ENCODE data around the gene ETV6.

ETV6 gene

DNA sequence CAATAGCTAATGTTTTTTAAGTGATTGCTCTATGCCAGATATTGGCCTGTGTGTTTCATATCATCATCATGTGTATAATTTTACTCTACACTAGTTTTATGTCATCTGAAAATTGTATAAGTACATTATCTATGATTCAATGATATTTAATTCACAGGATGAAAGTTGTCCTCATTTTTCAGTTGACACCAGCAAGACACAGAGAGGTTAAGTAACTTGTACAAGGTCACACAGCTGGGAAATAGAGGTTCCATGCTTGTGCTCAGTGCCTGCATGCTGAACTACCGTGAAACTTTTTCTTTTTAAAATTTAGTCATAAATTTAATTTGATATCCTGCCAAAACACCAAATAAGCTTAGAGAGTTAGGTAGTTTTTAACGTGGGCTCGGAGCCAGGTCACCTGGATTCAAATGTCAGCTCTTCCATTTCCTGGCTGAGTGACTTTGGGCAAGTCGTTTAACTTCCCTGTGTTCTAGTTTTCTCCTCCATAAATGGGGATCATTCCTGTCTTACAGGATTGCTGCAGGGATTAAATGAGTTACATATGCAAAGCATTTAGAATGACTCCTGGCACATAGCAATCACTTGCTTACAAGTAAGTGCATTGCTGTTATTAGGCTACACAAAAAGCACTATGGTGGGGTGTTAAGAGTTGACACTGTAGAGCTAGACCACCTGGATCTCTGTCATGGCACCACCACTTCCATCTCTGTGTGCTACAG is 183.9 kb downstream of the ETV6 start:
- DNase-seq: no peak
- TF ChIP-seq GATA1 (IDR thresholded peaks at IDR 0.05; ENCODE audit: low read depth, low read length) (no peak), POLR2A (IDR thresholded peaks at IDR 0.05; ENCODE audit: low read length) (no peak)

DNA sequence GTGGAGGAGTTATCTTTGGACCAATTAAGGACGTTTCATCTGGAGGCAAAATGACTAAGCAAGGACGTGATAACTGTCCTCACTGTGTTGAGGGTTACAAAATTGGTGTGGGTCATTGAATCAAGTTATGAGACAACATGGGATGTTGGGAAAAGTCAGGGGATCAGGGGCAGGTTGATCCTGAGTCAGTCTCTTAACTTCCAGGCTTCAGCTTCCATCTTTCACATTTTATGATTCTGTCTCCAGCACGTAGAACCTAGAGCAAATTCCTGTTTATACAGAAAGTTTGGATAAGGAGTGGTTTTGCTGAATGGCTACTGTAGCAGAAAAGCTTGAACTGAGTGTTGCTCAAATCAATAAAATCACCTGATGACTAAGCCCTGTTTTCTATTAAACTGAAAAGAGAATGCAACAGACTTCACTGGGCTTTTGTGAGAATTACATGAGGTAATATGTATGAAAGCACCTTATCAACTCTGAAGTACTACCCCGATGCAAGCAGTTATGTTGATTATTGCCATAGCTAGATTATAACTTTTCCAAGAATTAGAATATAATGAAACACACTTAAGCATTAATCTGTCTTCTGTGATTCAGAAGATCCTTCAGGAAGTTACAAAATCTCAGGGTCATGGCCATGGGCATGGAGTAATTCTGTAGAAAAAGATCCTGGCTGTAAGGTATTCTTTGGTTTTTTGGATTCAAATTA is 184.8 kb downstream of the ETV6 start:
- no peak for DNase-seq
- no peak for TF ChIP-seq GATA1 (IDR thresholded peaks at IDR 0.05; ENCODE audit: low read depth, low read length)
- no peak for TF ChIP-seq POLR2A (IDR thresholded peaks at IDR 0.05; ENCODE audit: low read length)

DNA sequence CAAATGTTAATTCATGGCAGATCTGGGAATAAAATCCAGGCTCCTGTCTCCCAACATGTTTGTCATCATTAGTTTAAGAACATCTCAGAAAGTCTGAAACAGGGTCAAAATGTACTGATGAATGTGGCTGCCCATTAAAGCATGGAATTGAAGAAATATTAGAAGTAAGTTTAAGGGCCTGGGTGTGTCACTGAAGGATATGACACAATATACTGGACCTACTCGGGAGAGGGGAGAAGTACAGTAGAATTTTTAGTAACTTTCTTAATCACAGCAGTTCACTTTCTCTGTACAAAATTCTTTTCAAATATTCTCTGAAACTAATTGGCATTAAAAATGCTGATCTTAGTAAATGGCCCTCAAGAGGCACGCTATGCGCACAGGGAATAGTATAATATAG is 185.5 kb downstream of the ETV6 start:
- DNase-seq: no peak
- TF ChIP-seq GATA1 (IDR thresholded peaks at IDR 0.05; ENCODE audit: low read depth, low read length) (no peak), POLR2A (IDR thresholded peaks at IDR 0.05; ENCODE audit: low read length) (no peak)

DNA sequence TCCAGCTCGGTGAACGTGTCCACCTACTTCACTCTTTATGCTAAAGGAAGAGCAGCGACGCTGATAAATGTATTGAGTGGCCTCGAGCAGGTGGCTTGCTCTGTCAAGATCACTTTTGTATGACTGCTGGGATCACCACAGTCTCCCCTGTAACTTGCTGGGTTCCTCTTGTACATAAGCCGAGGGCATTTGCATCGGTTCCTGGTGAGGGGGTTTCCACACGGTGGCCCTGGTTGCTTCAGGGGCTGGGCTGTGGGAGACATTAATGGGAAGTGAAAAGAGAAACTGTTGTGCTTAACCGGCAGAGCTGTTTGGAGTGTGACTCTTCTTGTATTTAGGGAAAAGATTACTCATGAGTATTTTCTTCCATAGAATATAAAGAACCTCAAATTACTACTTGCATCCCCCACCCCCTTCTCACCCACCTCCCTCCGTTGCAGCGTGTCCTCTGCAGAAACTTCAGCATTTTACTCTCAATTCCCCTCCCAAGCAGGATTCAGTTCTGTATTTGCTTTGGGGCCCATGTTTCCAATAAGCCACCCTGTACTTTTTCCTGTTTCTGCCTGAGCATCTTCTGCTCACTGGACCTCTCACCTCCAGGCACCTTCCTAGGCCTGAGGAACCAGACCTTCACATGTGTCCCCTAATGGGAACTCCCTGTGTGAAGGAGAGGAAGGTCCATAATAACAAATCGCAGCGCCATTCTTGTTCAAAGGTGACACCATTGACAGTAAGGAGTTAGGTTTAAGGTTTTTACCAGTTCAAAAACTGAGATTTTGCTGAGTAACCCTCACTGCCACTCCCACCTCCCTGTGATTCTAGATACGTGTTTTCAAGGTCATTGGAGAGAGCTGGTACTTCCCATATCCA is 187.0 kb downstream of the ETV6 start:
- DNase-seq: peak in 1 of 2 experiments; percentile 7
- TF ChIP-seq POLR2A (IDR thresholded peaks at IDR 0.05; ENCODE audit: low read length) (no peak), GATA1 (IDR thresholded peaks at IDR 0.05; ENCODE audit: low read depth, low read length) (no peak)

DNA sequence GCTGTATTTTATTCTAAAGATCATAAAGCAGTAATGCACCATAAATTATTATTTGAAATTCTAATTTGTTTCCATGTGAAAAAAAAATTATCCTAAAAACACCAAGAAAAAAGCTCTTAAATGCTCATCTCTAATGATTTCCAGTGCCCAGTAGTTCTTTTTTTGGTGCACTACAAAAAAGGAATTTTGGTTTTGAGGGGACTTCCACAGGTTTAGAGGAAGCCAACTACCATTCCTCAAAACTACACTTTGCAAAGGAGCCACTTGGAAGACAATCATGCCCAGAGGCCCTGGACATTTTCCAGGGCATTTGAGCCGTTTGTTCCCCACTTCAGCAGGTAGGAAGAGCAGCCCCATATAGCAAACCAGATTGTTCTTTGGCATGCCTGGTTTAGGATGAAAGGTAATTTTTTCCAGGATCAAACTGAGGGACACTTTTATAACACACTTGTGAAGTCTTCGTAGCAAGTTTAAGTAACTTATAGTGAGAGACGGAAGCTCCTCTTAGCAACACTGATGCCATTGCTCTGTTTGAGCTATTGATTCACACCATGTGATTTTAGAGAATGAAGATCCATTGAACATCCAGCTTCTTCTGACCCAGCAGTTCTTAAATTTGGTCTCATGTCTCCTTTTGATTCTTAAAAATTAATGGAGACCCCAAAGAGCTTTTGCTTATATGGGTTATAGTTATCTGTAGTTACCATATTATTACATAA is 187.9 kb downstream of the ETV6 start:
- TF ChIP-seq GATA1 (IDR thresholded peaks at IDR 0.05; ENCODE audit: low read depth, low read length) (no peak), POLR2A (IDR thresholded peaks at IDR 0.05; ENCODE audit: low read length) (no peak)
- DNase-seq: no peak

DNA sequence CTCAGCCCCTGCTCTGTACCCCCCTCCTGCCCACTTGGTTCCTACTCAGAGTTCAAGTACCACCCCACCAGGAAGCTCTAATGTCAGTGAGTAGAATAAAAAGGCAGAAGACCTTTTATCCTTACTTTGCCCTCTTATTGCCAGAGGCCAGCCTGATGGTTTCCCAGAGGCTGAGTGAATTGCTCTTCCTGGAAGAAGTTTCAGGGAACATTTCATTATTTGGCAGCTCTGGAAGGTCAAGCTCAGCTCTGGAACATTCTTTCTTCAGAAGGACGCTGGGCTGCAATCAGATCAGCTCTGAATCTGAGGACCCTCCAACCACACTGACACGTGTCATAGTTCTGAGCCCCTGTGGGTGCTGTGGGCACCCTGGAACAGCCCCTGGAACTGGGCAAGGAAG is 188.9 kb downstream of the ETV6 start:
- TF ChIP-seq POLR2A (IDR thresholded peaks at IDR 0.05; ENCODE audit: low read length) (no peak), GATA1 (IDR thresholded peaks at IDR 0.05; ENCODE audit: low read depth, low read length) (no peak)
- no peak for DNase-seq

DNA sequence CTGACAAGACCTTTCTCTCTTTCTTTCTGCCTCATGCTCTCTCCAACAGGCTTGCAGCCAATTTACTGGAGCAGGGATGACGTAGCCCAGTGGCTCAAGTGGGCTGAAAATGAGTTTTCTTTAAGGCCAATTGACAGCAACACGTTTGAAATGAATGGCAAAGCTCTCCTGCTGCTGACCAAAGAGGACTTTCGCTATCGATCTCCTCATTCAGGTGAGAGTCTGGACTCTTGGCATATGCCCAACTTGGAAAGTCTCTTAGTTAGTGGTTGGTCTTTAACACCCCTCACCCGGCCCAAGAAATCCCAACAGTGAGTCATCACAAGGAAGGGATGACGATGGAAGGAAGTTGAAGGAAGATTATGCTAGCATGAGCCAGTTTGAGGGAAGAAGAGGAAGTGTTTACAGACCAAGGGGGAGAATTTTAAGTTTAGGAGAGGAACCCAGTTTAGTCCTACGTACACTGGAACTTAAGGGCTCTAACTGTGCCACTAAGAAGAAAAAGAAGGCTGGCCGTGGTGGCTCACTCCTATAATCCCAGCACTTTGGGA is 189.7 kb downstream of the ETV6 start:
- DNase-seq: no peak
- TF ChIP-seq GATA1 (IDR thresholded peaks at IDR 0.05; ENCODE audit: low read depth, low read length): no peak
- TF ChIP-seq POLR2A (IDR thresholded peaks at IDR 0.05; ENCODE audit: low read length): no peak

DNA sequence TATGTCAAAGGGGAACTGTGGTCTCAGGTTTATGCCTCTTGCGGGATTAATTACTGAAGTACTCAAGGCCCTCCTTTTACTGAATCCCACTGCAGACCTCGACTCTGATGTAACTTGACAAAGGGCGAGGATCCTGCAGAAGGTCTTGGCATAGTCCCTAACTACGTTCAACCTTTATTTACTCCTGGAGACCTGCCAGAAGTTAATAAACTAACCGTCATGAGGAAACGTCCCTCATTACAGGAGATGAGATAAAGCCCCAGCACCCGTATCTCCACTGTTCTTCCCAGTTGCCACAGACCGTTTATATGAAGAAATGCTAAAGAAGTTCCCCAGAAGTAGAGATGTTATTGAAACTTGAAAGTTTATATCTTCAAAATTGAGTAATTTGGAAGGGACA is 190.9 kb downstream of the ETV6 start:
- TF ChIP-seq GATA1 (IDR thresholded peaks at IDR 0.05; ENCODE audit: low read depth, low read length) (no peak), POLR2A (IDR thresholded peaks at IDR 0.05; ENCODE audit: low read length) (no peak)
- DNase-seq: peak in 1 of 2 experiments; percentile 6

DNA sequence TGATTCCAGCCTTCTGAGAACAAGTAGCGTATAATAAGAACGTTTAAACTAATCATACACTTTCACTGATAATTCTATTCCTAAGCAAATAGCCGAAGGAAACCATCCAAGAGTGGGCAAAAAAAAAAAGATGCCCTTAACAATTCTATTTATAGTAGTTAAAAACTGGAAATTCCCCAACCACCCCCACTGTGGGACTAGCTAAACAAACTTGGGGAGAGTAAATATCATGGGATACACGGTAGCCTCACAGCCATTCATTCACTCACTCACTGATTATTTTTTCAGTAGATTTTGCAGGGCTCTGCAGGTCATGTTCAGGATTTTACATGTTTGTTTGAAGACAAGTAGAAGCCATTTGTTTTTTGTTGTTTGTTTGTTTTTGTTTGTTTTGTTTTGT is 197.0 kb downstream of the ETV6 start:
- DNase-seq: no peak
- TF ChIP-seq POLR2A (IDR thresholded peaks at IDR 0.05; ENCODE audit: low read length) (no peak), GATA1 (IDR thresholded peaks at IDR 0.05; ENCODE audit: low read depth, low read length) (no peak)

DNA sequence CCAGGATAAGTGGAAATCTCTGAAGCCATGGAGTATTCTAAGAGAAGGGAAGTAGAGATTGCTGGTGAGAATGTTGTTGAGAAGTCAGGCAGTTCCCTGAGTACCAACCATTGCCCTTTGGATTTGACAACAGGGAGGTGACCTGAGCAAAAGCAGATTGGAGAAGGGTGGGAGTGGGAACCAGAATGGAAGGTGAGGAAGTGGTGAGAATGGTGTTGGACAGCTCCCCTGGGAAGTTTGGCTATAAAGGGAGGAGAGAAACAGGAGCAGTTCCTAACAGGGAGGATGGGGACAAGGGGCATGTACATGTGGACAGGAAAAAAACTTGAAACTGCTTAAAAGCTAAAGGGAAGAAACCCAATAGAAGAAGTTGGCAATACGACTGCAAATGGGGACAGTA is 198.1 kb downstream of the ETV6 start:
- no peak for DNase-seq

DNA sequence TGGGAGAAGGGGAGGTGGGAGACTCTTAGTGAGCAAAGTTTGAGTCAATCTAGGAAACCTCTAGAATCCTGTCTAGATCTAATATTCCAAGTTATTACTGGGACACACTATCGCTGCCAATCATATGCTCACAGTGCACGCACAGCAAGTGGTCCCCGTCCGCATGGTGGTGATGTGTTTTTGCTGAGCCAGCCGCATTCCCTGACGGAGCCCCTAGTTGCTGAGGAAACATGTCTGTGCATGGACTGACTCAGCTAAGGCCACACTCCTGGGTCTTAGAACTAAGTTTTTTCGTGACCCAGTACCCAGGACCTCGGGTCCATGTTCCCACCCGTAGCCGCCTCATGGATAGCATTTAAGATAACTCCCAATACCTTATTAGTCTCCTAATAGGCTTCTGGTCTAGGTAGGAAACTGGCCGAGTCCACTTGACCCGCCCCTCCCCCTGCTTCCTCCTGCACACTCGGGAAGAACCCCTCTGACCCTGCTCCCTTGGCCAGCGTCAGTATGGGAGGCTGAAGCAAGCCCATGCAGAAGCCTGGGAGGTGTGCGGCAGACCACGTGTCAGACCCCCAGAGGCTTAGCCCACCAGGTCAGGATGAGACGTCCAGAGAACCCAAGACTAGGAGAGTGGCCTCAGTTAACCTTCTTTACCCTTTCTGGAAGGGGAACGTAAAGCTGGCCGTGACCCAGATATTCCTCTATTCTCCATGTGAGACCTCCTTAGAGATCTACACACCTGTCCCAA is 200.5 kb downstream of the ETV6 start:
- TF ChIP-seq POLR2A (IDR thresholded peaks at IDR 0.05; ENCODE audit: low read length): no peak
- no peak for TF ChIP-seq GATA1 (IDR thresholded peaks at IDR 0.05; ENCODE audit: low read depth, low read length)
- no peak for DNase-seq

More for the DNA sequence above, 198.1 kb downstream of the ETV6 start:
- TF ChIP-seq GATA1 (IDR thresholded peaks at IDR 0.05; ENCODE audit: low read depth, low read length): no peak

DNA sequence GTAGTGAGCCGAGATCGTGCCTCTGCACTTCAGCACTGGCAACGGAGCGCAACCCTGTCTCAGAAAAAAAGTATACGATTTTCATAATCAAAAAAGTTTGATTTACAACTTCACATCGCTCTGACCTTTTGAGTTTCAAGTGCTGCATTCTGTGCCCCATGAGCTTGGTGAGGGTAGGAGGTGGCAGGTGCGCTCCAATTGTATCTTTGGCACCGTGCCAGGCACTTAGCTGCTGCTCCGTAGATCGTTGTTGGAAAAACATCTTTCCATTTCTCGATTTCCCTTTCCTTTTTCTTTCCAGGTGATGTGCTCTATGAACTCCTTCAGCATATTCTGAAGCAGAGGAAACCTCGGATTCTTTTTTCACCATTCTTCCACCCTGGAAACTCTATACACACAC is 203.7 kb downstream of the ETV6 start:
- DNase-seq: no peak
- TF ChIP-seq GATA1 (IDR thresholded peaks at IDR 0.05; ENCODE audit: low read depth, low read length) (no peak), POLR2A (IDR thresholded peaks at IDR 0.05; ENCODE audit: low read length) (no peak)

Data from erythroblast (primary cell).